Lower leg skin (tissue), 4 donors: ENCODE measurements around the gene KNSTRN. TPM values are rescaled to one million over a fixed set of nuclear protein-coding genes. Genes with fewer than 3 reads are reported as not detected.

Experiments used
- DNase-seq, 2 donors: peaks; one replicate each; pipeline ENCODE4 v3.0.0-alpha.2; 2019; ENCODE audit warnings: low spot score in 2 of 2
- H3K4me3 ChIP-seq: fragments of 200-600 bp; sonication (generic); 2 replicates; pipeline ENCODE4 v1.5.1; 2017; ENCODE audit warnings: mild to moderate bottlenecking, low read depth; ENCODE audit not compliant: poor library complexity, severe bottlenecking
- POLR2A ChIP-seq, 2 donors: fragments of 450-650 bp; IDR thresholded peaks; one replicate each; pipeline ENCODE4 v1.6.1; 2016 to 2017; ENCODE audit warnings: antibody characterized with exemption in 2 of 2, mild to moderate bottlenecking in 1 of 2, moderate library complexity in 1 of 2
- WGBS, 2 donors: methylation state at CpG; one replicate each; pipeline ENCODE4 v1.1.5; 2018; 5-methylcytosine and 5-hydroxymethylcytosine counted together
- intact Hi-C: fragments of 100-400 bp; cut with DNase I; formaldehyde crosslinking; loops from one replicate; pipeline ENCODE4 v1.15.0; 2023; ENCODE audit warnings: low total_unique reads
- total RNA-seq, 4 donors: library from RNA; depleted of rRNA; stranded (reverse); fragments of >200 nt; gene quantifications; one replicate each; pipeline ENCODE4 v1.1.0, GENCODE V29; 2016
- TF ChIP-seq, protein P1 (sequence below), 3 donors: fragments of 450-650 bp; IDR thresholded peaks; one replicate each; pipeline ENCODE4 v1.5.1; 2016; ENCODE audit warnings: antibody characterized with exemption in 3 of 3, mild to moderate bottlenecking in 3 of 3, moderate library complexity in 2 of 3

KNSTRN gene
- total RNA-seq, 4 donors from 2014 or later, result 7.6 to 24.8 (median 13.1) TPM

DNA sequence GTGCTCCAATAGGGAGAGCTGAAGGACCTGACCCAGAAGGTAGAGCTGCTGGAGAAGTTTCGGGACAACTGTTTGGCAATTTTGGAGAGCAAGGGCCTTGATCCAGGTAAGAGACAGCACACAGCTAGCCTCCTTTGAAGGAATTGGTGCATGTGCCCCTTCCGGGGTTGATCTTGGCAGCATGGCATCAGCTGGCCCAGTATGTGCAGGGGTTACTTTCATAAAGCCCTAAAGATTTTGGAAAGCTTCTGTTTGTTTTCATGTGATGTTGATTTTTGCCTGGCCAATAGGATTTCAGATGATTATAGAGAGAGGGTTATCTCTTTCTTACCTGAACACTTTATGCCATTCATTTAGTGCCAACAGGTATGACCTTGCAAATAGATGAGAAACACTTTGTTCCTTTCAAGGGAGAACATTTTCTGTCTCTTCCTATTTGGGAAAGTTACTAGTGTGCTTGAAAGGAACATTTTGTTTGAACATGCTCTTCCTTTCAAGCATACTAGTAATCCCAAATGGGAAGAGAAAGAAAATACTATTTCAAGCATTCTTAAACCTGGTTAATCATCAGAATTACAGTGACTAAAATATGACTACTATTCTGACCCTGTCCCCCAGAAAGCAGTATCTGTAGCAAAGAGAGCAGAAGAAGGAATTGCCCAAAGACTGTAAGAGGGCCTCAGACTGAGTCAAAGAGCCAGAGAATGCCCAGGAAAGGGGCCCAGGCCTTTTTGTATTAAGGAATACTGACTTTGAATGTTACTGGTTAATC is 7.5 kb downstream of the KNSTRN start:
- intact Hi-C loops, result no loop called here
- no peak overlapping the region for H3K4me3 ChIP-seq
- TF ChIP-seq, protein P1, sequence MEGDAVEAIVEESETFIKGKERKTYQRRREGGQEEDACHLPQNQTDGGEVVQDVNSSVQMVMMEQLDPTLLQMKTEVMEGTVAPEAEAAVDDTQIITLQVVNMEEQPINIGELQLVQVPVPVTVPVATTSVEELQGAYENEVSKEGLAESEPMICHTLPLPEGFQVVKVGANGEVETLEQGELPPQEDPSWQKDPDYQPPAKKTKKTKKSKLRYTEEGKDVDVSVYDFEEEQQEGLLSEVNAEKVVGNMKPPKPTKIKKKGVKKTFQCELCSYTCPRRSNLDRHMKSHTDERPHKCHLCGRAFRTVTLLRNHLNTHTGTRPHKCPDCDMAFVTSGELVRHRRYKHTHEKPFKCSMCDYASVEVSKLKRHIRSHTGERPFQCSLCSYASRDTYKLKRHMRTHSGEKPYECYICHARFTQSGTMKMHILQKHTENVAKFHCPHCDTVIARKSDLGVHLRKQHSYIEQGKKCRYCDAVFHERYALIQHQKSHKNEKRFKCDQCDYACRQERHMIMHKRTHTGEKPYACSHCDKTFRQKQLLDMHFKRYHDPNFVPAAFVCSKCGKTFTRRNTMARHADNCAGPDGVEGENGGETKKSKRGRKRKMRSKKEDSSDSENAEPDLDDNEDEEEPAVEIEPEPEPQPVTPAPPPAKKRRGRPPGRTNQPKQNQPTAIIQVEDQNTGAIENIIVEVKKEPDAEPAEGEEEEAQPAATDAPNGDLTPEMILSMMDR (IDR thresholded peaks at IDR 0.05), result no peak
- no peak for TF ChIP-seq POLR2A (IDR thresholded peaks at IDR 0.05)
- no peak for DNase-seq
- WGBS, 2 donors, result 93 to 95% methylated on average over 2 of the region's 2 CpGs

GRCh38 chr15:40392986-40393948 is 10.7 kb downstream of the KNSTRN start:
- intact Hi-C loops, result no loop called here
- WGBS, 2 donors, result 92 to 94% methylated on average over 4 of the region's 4 CpGs
- no peak overlapping the region for H3K4me3 ChIP-seq
- no peak for DNase-seq
- no peak for TF ChIP-seq POLR2A (IDR thresholded peaks at IDR 0.05)
- TF ChIP-seq, protein P1 (IDR thresholded peaks at IDR 0.05), result no peak

GRCh38 chr15:40397688-40398412 is 15.3 kb downstream of the KNSTRN start:
- no peak for DNase-seq
- 90 to 92% methylated on average over 8 of the region's 8 CpGs for WGBS, 2 donors
- intact Hi-C loops, result no loop called here
- no peak overlapping the region for H3K4me3 ChIP-seq
- no peak for TF ChIP-seq POLR2A (IDR thresholded peaks at IDR 0.05)
- TF ChIP-seq, protein P1 (IDR thresholded peaks at IDR 0.05), result no peak

GRCh38 chr15:40398413-40398873 is 15.9 kb downstream of the KNSTRN start:
- TF ChIP-seq, protein P1 (IDR thresholded peaks at IDR 0.05), result no peak
- TF ChIP-seq POLR2A (IDR thresholded peaks at IDR 0.05), result no peak
- 62 to 77% methylated on average over 4 of the region's 4 CpGs for WGBS, 2 donors
- DNase-seq, result no peak
- H3K4me3 ChIP-seq, result no peak overlapping the region
- intact Hi-C loops, result no loop called here

GRCh38 chr15:40399370-40399769 is 16.8 kb downstream of the KNSTRN start:
- no peak for DNase-seq
- no peak for TF ChIP-seq POLR2A (IDR thresholded peaks at IDR 0.05)
- TF ChIP-seq, protein P1 (IDR thresholded peaks at IDR 0.05), result no peak
- WGBS, 2 donors, result 86 to 88% methylated on average over 7 of the region's 7 CpGs
- H3K4me3 ChIP-seq, result no peak overlapping the region
- intact Hi-C loops, result no loop called here
